Measurements from ENCODE around the gene CLIP2. TPM values are rescaled to one million over a fixed set of nuclear protein-coding genes. Genes with fewer than 3 reads are reported as not detected.
"Not testable (repeated sequence)": the region's sequence is repeated elsewhere in the genome, so short reads cannot be mapped to it uniquely, and the experiment has no call there.

Gene CLIP2
- total and polyA plus RNA-seq, 2 of the 4 experiments (the other 2 are of a cell fraction): 18.1 to 20.7 TPM

DNA sequence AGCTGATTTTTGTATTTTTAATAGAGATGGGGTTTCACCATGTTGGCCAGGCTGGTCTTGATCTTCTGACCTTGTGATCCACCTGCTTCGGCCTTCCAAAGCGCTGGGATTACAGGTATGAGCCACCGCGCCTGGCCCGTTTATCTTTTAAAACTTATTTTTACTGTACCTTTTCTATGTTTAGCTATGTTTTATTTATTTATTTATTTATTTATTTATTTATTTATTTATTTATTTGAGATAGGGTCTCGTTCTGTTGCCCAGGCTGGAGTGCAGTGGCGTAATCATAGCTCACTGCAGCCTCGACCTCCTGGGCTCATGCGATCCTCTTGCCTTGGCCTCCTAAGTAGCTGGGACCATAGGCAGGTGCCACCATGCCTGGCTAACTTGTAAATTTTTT is 33.7 kb downstream of the CLIP2 start:
- H3K56ac ChIP-seq (ENCODE audit: extremely low read depth, insufficient read depth, low read length); ATAC-seq (ENCODE audit: low read depth); H4K5ac ChIP-seq (ENCODE audit: low read depth, low read length); H4K8ac ChIP-seq (ENCODE audit: low read depth in 2 of 2, low read length in 2 of 2); H3K23ac ChIP-seq (ENCODE audit: low read depth, low read length); POLR2A ChIA-PET (ENCODE audit: unreplicated experiment); CTCF ChIA-PET; H3K27ac ChIP-seq (ENCODE audit: insufficient read depth, low read length); H3K4me1 ChIP-seq (ENCODE audit: control insufficient read depth, insufficient read depth, low read length); H3K9ac ChIP-seq (ENCODE audit: low read depth, low read length); intact Hi-C loops (cut with micrococcal nuclease); H3K14ac ChIP-seq (replicated peaks; ENCODE audit: low read depth, low read length); in situ Hi-C loops (cut with MboI; ENCODE audit: low sequenced_read_pairs); H2BK5ac ChIP-seq (ENCODE audit: low read depth, low read length, poor library complexity, severe bottlenecking); H2AK9ac ChIP-seq (replicated peaks; ENCODE audit: low read depth, low read length, poor library complexity); H4K91ac ChIP-seq (ENCODE audit: insufficient read depth, low read depth, low read length); BruUV-seq (replicated peaks); H2BK15ac ChIP-seq (ENCODE audit: low read depth, low read length); dilution Hi-C loops (cut with HindIII; ENCODE audit: low sequenced_read_pairs, unreplicated experiment); H2BK20ac ChIP-seq (ENCODE audit: low read depth, low read length); H3K18ac ChIP-seq (ENCODE audit: low read depth, low read length); H2AFZ ChIP-seq (replicated peaks; ENCODE audit: low read length, poor library complexity); H2AK5ac ChIP-seq (ENCODE audit: low read depth, low read length); H3K9me1 ChIP-seq (ENCODE audit: insufficient read depth, low read length); H2BK120ac ChIP-seq (ENCODE audit: low read depth, low read length); H3K9me3 ChIP-seq (ENCODE audit: control insufficient read depth, insufficient read depth, low read length); H3K27me3 ChIP-seq (ENCODE audit: control insufficient read depth, insufficient read depth, low read length); H3K4me3 ChIP-seq (ENCODE audit: insufficient read depth, low read depth, low read length); DNase-seq; H3K4ac ChIP-seq (ENCODE audit: low read depth, low read length); H3K4me2 ChIP-seq (ENCODE audit: low read depth, low read length): not testable (repeated sequence)
- peaks cover 57% of the 10 kb centered on the region for H4K20me1 ChIP-seq (ENCODE audit: insufficient read depth, low read length)
- peaks cover 41% of the 10 kb centered on the region for H3K36me3 ChIP-seq (ENCODE audit: control insufficient read depth, insufficient read depth, low read length)
- 93% methylated on average over 3 of the region's 9 CpGs; no CpG with 5 or more reads in 1 of the 2 experiments for WGBS, 2 experiments (ENCODE audit: extremely low coverage in 2 of 2, insufficient read length in 1 of 2)
- H3K79me1 ChIP-seq (ENCODE audit: low read depth in 1 of 2, low read length in 2 of 2): peaks cover 24 to 81% of the 10 kb centered on the region in 2 experiments
